ENCODE data around the gene ARHGAP8.

DNA sequence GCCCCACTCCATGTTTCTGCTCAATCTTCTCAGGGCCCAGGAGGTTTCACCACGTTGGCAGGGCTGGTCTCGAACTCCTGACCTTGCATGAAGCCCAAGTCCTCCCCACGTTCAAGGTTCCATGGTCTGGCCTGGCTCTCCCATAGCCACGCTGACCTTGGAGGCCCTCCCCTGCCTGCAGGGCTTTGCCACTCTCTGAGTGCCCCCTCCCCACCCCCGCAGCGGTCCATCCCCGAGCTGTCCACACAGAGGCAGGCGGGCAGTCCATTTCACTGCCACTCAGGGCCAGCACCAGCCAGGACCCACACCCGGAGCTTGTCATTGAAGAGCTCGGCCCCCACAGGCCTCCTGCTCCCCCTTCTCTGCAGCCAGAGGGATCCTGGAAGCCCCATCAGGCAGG lies 30.7 kb downstream of the ARHGAP8 start:
- TF ChIP-seq, protein P1, sequence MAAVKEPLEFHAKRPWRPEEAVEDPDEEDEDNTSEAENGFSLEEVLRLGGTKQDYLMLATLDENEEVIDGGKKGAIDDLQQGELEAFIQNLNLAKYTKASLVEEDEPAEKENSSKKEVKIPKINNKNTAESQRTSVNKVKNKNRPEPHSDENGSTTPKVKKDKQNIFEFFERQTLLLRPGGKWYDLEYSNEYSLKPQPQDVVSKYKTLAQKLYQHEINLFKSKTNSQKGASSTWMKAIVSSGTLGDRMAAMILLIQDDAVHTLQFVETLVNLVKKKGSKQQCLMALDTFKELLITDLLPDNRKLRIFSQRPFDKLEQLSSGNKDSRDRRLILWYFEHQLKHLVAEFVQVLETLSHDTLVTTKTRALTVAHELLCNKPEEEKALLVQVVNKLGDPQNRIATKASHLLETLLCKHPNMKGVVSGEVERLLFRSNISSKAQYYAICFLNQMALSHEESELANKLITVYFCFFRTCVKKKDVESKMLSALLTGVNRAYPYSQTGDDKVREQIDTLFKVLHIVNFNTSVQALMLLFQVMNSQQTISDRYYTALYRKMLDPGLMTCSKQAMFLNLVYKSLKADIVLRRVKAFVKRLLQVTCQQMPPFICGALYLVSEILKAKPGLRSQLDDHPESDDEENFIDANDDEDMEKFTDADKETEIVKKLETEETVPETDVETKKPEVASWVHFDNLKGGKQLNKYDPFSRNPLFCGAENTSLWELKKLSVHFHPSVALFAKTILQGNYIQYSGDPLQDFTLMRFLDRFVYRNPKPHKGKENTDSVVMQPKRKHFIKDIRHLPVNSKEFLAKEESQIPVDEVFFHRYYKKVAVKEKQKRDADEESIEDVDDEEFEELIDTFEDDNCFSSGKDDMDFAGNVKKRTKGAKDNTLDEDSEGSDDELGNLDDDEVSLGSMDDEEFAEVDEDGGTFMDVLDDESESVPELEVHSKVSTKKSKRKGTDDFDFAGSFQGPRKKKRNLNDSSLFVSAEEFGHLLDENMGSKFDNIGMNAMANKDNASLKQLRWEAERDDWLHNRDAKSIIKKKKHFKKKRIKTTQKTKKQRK (IDR thresholded peaks at IDR 0.05; ENCODE audit: low read depth, low read length) = no peak
- TF ChIP-seq TAF1 (IDR thresholded peaks at IDR 0.05; ENCODE audit: borderline replicate concordance, low read depth, low read length) (no peak), NFXL1 (IDR thresholded peaks at IDR 0.05; ENCODE audit: borderline replicate concordance) (no peak), POLR2A (IDR thresholded peaks at IDR 0.05; ENCODE audit: low read depth, low read length) (no peak)
- TF ChIP-seq, protein P2, sequence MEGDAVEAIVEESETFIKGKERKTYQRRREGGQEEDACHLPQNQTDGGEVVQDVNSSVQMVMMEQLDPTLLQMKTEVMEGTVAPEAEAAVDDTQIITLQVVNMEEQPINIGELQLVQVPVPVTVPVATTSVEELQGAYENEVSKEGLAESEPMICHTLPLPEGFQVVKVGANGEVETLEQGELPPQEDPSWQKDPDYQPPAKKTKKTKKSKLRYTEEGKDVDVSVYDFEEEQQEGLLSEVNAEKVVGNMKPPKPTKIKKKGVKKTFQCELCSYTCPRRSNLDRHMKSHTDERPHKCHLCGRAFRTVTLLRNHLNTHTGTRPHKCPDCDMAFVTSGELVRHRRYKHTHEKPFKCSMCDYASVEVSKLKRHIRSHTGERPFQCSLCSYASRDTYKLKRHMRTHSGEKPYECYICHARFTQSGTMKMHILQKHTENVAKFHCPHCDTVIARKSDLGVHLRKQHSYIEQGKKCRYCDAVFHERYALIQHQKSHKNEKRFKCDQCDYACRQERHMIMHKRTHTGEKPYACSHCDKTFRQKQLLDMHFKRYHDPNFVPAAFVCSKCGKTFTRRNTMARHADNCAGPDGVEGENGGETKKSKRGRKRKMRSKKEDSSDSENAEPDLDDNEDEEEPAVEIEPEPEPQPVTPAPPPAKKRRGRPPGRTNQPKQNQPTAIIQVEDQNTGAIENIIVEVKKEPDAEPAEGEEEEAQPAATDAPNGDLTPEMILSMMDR (IDR thresholded peaks at IDR 0.05 in 2 of 3, conservative IDR thresholded peaks at IDR 0.05 in 1 of 3; ENCODE audit: control insufficient read depth in 2 of 3, extremely low read depth in 1 of 3, insufficient read depth in 1 of 3, low read depth in 3 of 3, low read length in 3 of 3) = no peak

Measured in GM12878 (cell line).